GM13976 (cell line): Measurements from ENCODE around the gene C20orf173.

ENCODE experiments used
- DNase-seq: peaks from one replicate; pipeline ENCODE4 v3.0.0; 2012; ENCODE audit warnings: low spot score
- in situ Hi-C: fragments of 300-500 bp; cut with MboI; formaldehyde crosslinking; loops from one replicate; pipeline ENCODE4 v1.12.0; 2022; ENCODE audit warnings: low sequenced_read_pairs, mixed read lengths, inconsistent platforms; ENCODE audit not compliant: unreplicated experiment
- TF ChIP-seq, protein P1 (sequence below): IDR thresholded peaks from 2 replicates; pipeline ENCODE4 v1.5.1; 2012; ENCODE audit warnings: borderline replicate concordance, mild to moderate bottlenecking; ENCODE audit not compliant: insufficient read depth; ENCODE audit errors: extremely low read depth, missing control alignments, control extremely low read depth

C20orf173 gene

GRCh38 chr20:35510951-35511735 is 18.3 kb downstream of the C20orf173 start:
- TF ChIP-seq, protein P1, sequence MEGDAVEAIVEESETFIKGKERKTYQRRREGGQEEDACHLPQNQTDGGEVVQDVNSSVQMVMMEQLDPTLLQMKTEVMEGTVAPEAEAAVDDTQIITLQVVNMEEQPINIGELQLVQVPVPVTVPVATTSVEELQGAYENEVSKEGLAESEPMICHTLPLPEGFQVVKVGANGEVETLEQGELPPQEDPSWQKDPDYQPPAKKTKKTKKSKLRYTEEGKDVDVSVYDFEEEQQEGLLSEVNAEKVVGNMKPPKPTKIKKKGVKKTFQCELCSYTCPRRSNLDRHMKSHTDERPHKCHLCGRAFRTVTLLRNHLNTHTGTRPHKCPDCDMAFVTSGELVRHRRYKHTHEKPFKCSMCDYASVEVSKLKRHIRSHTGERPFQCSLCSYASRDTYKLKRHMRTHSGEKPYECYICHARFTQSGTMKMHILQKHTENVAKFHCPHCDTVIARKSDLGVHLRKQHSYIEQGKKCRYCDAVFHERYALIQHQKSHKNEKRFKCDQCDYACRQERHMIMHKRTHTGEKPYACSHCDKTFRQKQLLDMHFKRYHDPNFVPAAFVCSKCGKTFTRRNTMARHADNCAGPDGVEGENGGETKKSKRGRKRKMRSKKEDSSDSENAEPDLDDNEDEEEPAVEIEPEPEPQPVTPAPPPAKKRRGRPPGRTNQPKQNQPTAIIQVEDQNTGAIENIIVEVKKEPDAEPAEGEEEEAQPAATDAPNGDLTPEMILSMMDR: no peak
- in situ Hi-C loops: no loop called here
- no peak for DNase-seq

GRCh38 chr20:35508493-35509218 is 20.8 kb downstream of the C20orf173 start:
- TF ChIP-seq, protein P1: no peak
- in situ Hi-C loops: no loop called here
- DNase-seq: no peak

DNA sequence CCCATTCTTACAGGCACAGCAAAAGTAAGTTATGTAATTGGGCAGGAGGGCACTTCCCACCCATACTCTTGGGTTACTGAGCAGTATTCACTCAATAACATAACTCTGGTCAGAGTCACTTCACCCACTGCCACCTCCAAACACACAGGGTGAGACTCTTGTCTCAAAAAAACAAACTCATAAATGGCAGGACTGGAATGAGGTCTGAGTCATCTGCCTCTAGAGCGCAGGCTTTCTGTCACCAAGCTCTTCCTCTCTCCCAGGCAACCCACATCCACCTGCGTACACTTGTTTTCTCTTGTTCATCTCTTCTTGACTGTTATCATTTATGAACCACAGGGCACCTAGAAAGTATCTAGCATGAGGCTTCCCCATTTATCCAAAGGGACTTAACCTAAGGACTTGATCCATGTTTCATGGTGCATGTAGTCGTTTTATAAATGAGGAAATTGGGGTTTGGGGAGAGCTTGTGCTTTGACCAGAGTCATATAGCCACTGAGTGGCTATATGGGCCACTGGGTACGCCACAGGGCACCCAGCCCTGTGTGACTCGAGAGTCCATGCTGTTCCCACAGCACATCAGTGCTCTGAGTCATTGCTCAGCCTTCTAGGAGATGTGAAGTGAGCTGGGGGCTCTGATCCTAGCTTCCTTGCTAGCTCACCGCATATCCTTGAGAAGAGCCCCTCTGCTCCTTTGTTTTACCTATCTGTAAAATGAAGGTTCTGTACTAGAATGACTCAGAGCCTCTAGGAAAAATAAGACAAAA is 22.4 kb downstream of the C20orf173 start:
- TF ChIP-seq, protein P1: no peak
- in situ Hi-C loops: no loop called here
- DNase-seq: no peak

GRCh38 chr20:35506179-35506578 is 23.3 kb downstream of the C20orf173 start:
- in situ Hi-C loops: no loop called here
- TF ChIP-seq, protein P1: no peak
- no peak for DNase-seq

DNA sequence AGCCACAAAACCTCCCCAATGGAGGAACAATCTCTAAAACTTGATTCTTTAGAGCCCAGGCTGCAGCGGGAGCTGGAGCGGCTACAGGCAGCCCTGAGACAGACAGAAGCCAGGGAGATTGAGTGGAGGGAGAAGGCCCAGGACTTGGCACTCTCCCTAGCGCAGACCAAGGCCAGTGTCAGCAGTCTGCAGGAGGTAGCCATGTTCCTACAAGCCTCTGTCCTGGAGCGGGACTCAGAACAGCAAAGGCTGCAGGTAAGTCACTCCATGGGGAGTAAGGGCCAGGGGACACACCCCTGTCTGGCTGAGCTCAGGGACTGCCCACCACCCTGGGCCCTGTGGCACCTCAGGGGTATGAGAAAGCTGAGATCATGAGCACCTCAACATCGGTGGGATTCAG is 24.7 kb downstream of the C20orf173 start:
- TF ChIP-seq, protein P1: no peak
- in situ Hi-C loops: no loop called here
- DNase-seq: no peak

GRCh38 chr20:35503841-35504561 is 25.5 kb downstream of the C20orf173 start:
- TF ChIP-seq, protein P1: no peak
- in situ Hi-C loops: no loop called here
- no peak for DNase-seq
